Measurements from ENCODE around the gene ENTPD8.
A peak's percentile ranks its signal among the peaks of the same experiment; 100 is the strongest.

ENTPD8 gene

GRCh38 chr9:137448602-137448962 is 7.4 kb upstream of the ENTPD8 start:
- H3K4me3 ChIP-seq (ENCODE audit: low read depth, low read length) = no peak overlapping the region
- TF ChIP-seq, protein P1, sequence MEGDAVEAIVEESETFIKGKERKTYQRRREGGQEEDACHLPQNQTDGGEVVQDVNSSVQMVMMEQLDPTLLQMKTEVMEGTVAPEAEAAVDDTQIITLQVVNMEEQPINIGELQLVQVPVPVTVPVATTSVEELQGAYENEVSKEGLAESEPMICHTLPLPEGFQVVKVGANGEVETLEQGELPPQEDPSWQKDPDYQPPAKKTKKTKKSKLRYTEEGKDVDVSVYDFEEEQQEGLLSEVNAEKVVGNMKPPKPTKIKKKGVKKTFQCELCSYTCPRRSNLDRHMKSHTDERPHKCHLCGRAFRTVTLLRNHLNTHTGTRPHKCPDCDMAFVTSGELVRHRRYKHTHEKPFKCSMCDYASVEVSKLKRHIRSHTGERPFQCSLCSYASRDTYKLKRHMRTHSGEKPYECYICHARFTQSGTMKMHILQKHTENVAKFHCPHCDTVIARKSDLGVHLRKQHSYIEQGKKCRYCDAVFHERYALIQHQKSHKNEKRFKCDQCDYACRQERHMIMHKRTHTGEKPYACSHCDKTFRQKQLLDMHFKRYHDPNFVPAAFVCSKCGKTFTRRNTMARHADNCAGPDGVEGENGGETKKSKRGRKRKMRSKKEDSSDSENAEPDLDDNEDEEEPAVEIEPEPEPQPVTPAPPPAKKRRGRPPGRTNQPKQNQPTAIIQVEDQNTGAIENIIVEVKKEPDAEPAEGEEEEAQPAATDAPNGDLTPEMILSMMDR (IDR thresholded peaks at IDR 0.05; ENCODE audit: low read depth, low read length, missing control alignments) = no peak
- no peak for DNase-seq (ENCODE audit: low read depth)

DNA sequence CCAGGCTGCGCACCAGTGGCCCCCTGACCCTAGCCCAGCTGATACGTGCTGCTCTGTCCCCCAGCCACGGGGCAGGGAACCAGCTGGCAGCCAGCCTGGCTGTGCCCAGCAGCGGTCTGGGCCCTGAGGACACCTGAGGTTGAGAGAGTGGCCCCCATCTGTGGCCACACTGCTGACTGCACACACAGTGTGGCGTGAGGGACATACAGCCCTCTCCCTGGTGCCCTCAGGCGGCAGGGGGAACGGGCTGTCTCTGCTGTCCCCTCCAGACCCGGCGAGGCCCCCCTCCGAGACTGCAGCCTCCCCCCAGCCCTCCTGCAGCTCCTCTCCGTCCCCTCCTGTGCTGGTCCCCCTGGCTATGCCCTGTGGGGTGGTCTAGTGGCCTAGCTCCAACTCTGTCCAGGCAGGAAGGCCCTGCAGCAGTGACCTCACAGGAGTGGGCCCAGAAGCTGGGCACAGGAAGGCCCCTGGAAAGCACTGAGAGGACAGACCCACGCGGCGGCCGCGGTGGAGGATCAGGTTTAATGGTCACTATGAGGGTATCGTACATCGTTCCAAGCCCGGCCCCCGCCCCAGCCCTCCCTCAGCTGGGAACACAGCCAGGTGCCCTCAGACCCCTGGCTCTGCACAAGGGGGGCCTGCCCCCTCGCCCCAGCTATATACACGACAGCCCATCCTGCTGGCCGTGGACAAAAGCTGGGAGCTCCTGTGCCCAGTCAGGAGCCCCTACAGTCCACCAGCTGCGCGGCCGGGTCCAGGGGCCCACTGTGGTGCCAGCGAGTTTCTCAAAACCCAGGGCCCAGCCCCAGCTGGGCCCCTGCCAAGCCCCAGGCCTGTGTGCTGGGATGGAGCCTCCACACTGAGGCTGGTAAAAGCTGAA is 6.8 kb upstream of the ENTPD8 start:
- no peak for DNase-seq (ENCODE audit: low read depth)
- no peak overlapping the region for H3K4me3 ChIP-seq (ENCODE audit: low read depth, low read length)
- TF ChIP-seq, protein P1 (IDR thresholded peaks at IDR 0.05; ENCODE audit: low read depth, low read length, missing control alignments) = no peak

DNA sequence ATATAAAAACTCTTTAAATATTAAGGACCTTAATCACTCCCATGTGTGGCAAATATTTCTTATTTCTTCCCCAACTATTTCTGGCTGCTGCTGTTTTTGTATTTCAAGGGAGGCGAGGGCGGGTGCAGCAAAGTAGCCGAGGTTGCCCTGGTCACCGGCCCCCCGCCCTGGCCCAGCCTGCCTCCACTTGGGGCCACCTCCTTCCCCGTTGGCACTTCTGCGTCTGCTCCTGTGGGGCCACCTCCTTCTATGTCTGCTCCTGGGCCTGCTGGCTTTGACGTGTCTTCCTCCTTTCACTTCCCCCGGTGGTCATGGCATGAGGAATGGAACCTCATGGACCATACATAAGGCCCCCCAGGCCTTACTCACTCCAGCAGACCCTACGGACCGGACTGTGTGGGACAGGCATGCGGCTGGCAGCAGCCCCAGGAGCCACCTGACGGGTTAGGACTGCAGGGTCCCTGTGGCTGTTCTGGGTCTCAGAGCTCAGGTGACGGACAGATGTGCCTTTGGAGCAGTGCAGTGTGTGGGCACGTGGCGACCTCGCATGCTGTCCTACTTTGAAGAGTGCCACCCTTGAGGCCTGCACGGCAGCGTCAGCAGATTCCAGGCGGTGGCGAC is 5.8 kb upstream of the ENTPD8 start:
- TF ChIP-seq, protein P1 (IDR thresholded peaks at IDR 0.05; ENCODE audit: low read depth, low read length, missing control alignments) = no peak
- no peak for DNase-seq (ENCODE audit: low read depth)

DNA sequence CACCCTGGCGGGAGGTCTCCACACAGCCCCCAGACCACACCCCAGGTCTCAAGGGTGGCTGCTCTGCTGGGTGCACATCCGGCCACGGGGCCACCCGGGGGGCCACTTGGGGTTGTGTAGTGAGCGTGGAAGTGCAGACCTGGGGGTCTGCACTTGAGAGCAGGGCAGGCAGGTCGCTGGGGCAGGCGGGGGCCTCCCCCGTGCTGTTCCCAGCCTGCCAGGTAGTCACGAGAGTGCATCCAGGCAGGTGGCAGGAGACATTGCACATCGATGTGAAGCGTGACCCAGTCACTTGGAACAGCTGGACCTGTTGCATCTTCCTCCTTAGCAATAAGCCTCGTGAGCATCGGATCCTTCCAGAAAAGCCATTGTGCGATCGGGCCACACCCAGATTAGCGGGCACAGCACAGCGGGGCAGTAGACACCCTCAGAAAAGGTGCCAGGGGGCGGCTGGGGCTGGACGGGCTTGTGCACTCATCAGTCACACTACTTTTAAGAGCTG is 4.8 kb upstream of the ENTPD8 start:
- H3K4me3 ChIP-seq (ENCODE audit: low read depth, low read length) = no peak overlapping the region
- TF ChIP-seq, protein P1 (IDR thresholded peaks at IDR 0.05; ENCODE audit: low read depth, low read length, missing control alignments) = no peak
- DNase-seq (ENCODE audit: low read depth) = no peak

More for the DNA sequence above, 5.8 kb upstream of the ENTPD8 start:
- no peak overlapping the region for H3K4me3 ChIP-seq (ENCODE audit: low read depth, low read length)

GRCh38 chr9:137445275-137445807 is 4.2 kb upstream of the ENTPD8 start:
- TF ChIP-seq, protein P1 (IDR thresholded peaks at IDR 0.05; ENCODE audit: low read depth, low read length, missing control alignments) = peak; percentile 78
- DNase-seq (ENCODE audit: low read depth) = peak; percentile 60
- H3K4me3 ChIP-seq (ENCODE audit: low read depth, low read length) = no peak overlapping the region

GRCh38 chr9:137444106-137444790 is 3.1 kb upstream of the ENTPD8 start:
- no peak overlapping the region for H3K4me3 ChIP-seq (ENCODE audit: low read depth, low read length)
- TF ChIP-seq, protein P1 (IDR thresholded peaks at IDR 0.05; ENCODE audit: low read depth, low read length, missing control alignments) = no peak
- no peak for DNase-seq (ENCODE audit: low read depth)

Data from GM12864 (cell line).